Measurements from ENCODE around the gene CCDC14.

CCDC14 gene

GRCh38 chr3:123935830-123936229 is 25.2 kb downstream of the CCDC14 start:
- H3K4me3 ChIP-seq (ENCODE audit: low read depth, low read length), result no peak overlapping the region
- no peak for DNase-seq (ENCODE audit: low read depth)
- no peak for TF ChIP-seq CTCF (conservative IDR thresholded peaks at IDR 0.05; ENCODE audit: low read depth, low read length)

GRCh38 chr3:123934250-123934649 is 26.8 kb downstream of the CCDC14 start:
- TF ChIP-seq CTCF (conservative IDR thresholded peaks at IDR 0.05; ENCODE audit: low read depth, low read length), result no peak
- no peak for DNase-seq (ENCODE audit: low read depth)
- no peak overlapping the region for H3K4me3 ChIP-seq (ENCODE audit: low read depth, low read length)

GRCh38 chr3:123930445-123930844 is 30.6 kb downstream of the CCDC14 start:
- no peak for DNase-seq (ENCODE audit: low read depth)
- no peak for TF ChIP-seq CTCF (conservative IDR thresholded peaks at IDR 0.05; ENCODE audit: low read depth, low read length)

GRCh38 chr3:123929325-123929724 is 31.7 kb downstream of the CCDC14 start:
- TF ChIP-seq CTCF (conservative IDR thresholded peaks at IDR 0.05; ENCODE audit: low read depth, low read length), result no peak
- DNase-seq (ENCODE audit: low read depth), result no peak
- H3K4me3 ChIP-seq (ENCODE audit: low read depth, low read length), result no peak overlapping the region

More at GRCh38 chr3:123930445-123930844, 30.6 kb downstream of the CCDC14 start:
- no peak overlapping the region for H3K4me3 ChIP-seq (ENCODE audit: low read depth, low read length)

- TF ChIP-seq CTCF (conservative IDR thresholded peaks at IDR 0.05; ENCODE audit: low read depth, low read length), result no peak
- no peak overlapping the region for H3K4me3 ChIP-seq (ENCODE audit: low read depth, low read length)
- DNase-seq (ENCODE audit: low read depth), result no peak
These were observed 34.6 kb downstream of the CCDC14 start for GRCh38 chr3:123926396-123926795.

- TF ChIP-seq CTCF (conservative IDR thresholded peaks at IDR 0.05; ENCODE audit: low read depth, low read length), result no peak
- H3K4me3 ChIP-seq (ENCODE audit: low read depth, low read length), result no peak overlapping the region
- no peak for DNase-seq (ENCODE audit: low read depth)
These were observed 40.2 kb downstream of the CCDC14 start for GRCh38 chr3:123920868-123921267.

GRCh38 chr3:123920383-123920782 is 40.6 kb downstream of the CCDC14 start:
- DNase-seq (ENCODE audit: low read depth), result no peak
- no peak overlapping the region for H3K4me3 ChIP-seq (ENCODE audit: low read depth, low read length)
- TF ChIP-seq CTCF (conservative IDR thresholded peaks at IDR 0.05; ENCODE audit: low read depth, low read length), result no peak

Data from choroid plexus epithelial cell (primary cell).